M059J (cell line): ENCODE results near the gene TSPAN5. TPM values are rescaled to one million over a fixed set of nuclear protein-coding genes. Genes with fewer than 3 reads are reported as not detected.
A peak's percentile ranks its signal among the peaks of the same experiment; 100 is the strongest.

Experiments used
- DNase-seq: peaks from one replicate; pipeline ENCODE4 v3.0.0-alpha.2; 2012; ENCODE audit warnings: low read depth
- total RNA-seq: library from RNA; depleted of rRNA; stranded (reverse); fragments of >200 nt; shearing (Covaris generic); gene quantifications from 2 replicates; pipeline ENCODE4 v1.2.3, GENCODE V29; 2014

Gene TSPAN5
- total RNA-seq, 1 experiment from 2014 or later: 39.0 TPM

DNA sequence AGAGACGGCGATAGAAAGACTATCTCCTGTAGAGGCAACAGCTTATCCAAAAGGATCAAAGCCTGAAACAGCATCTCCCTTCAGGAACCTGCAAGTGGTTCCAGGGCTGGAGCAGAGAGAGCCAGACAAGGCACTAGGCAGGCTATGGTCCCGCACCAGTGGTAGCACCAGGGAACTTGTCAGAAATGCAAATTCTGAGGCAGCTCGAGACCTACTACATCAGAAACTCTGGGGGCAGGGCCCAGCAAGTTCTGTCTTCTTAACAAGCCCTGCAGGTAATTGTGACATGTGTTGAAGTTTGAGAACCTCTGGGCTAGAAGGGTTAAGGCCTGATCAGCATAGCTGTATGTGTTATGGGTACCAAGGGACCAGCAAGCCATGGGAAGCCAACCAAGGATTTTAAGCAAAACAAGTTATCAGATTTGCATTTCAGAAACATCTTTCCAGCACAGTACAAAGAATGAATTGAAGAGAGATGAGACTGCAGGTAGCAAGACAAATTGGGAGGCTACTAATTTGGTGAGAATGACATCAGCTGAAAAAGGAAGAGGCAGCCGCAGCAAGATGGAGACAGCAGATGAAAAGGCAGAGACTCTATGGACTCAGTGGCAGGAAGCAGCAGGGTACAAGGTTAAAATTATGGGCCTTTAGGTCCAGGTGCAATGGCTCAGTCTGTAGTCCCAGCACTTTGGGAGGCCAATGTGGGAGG, 139.7 kb downstream of the TSPAN5 start:
- no peak for DNase-seq

DNA sequence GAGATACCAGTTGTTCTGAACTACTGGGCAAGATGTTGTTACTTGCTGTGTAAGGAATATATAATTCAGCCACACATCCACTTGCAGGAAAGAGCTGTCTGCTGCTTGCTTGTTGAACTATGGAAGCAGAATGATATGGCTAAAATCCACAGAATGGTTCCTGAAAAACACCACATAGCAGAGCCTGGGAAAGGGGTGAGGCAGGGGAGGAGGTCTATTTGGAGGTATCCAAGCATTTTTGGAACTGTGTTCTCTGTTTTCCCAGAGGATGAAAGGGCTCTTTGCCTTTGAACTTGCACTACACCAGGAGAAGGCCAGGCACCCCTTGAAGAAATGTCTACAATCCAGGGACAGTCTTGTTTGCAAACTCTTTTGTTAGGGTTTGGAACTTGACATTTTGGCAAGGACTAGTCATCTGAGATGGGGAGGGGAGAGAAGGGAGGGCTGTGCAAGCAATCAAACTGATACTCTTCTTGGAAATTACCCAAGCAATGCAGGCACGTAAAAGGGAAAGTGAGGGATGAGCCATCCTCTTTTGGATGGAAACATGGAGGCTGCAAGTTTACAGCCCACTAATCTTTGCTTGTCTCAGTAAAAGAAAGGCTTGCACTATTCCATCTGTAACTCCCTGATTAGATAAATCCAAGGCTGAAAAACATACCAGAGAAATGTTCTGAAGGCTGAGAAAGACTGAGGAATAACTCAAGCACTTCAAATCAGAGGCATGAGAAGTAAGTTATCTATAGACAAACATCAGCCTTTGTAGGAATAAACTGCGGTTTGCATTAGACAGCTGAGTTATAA, 141.0 kb downstream of the TSPAN5 start:
- no peak for DNase-seq

DNA sequence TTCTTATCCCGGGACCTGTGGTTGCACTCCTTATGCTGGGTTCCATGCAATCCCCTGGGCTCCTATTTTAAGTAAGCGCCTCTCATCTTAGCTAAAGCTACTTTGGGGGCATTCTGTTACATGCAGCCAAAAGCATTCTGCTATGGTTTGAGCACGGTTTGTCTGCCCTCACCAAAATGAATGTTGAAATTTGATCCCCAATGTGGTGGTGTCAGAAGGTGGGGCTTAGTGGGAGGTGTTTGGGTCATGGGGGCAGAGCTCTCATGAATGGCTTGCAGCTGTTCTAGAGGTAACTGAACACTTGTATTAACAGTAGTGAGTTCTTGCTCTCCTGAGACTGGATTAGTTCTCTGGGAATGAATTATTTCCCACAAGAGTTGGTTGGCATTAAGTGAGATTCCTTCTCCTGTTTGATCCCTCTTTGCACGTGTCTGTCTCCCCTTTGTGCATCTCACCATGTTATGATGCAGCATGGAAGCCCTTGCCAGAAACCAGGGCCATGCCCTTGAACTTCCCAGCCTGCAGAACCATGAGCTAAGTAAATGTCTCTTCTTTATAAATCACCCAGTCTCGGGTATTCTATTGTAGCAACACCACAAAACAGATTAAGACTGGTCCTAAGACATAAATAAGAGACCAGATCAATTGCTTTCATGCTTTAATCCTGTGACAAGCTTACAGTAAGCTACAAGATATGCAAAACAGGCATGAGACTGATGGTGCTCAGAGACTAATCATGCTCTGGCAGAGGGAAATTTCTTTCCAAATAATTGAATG, 141.8 kb downstream of the TSPAN5 start:
- DNase-seq: peak; percentile 45

DNA sequence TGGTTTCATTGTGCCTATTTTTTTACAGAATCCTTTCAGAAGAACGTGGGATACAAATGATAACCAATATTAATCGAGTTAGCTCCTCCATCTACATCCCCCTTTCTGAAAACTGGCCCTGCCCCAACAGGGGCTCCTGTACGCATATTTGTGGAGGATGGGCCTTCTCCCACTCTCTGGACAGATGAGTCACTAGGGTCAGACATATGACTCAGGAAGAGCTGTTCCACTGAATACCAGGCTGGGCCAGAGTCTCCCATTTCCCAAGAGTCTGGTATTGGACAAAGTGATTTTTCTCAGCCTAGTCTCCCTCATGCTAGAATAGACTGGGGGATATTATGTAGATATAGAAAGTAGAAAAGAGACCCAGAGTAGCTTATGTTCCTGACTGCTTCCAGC, 142.4 kb downstream of the TSPAN5 start:
- DNase-seq: peak; percentile 84

DNA sequence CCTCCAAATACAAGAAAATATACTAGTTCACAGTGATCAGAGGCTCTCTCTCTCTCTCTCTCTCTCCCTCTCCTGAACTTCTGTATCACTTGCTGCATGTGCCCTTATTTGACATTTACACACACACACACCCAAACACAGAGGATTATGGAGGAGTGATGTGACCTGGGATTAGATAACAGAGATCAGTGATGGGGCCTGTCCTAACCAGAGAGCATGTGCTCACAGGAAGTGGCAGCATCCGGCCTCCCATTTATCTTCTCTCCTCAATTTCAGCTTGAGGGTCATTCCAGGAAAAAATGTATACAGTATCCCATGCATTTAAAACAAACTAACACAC, 143.0 kb downstream of the TSPAN5 start:
- DNase-seq: no peak

DNA sequence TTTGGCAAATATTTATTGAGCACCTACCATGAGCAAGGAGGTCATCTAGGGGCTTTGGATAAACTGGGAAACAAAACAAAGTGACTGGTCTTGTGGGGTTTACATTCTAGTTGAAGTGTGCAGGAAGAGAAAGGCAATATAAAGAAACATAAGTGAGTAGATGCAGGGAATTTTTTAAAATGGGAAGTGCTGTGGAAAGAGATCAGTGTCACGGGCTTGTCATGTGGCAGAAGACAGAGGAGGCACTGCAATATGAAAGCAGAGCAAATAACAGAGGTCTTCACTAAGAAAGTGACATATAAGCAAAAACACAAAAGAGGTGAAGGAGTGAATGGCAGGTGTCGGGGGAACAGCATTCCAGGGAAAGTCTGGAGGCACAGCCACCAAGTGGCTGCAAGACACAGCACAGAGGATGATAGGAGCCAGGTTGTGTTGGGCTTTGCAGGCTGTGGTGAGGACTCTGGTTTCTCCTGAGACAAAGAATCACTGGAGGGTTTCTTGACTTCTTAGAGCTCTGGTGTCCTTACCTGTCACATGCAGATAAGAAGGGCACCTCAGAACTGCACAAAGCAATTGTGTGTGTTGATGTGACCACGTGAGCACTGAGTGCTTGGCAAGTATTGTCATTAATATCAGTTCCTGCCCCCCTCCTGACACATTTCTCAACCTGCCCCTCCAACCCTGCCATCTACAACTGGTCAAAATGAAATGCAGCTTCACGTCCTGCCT, 143.5 kb downstream of the TSPAN5 start:
- DNase-seq: no peak

DNA sequence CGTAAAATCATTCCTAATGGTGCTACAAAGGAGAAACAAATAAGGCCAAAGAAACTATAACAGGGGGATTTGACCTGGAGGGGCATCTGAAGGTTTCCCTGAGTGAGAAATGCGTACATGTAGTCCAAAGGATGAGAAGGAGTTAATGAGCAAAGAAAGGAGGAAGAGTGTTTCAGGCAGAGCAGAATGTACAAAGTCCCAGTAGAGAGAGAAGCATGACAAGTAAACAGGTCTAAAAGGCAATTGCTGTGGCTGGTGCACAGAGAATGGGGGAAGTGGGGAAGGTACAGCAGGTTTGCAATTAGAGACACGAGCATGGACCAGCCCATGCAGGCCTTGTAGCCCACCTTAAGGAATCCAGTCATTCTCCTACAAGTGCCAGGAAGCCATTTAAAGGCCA, 145.5 kb downstream of the TSPAN5 start:
- DNase-seq: no peak

DNA sequence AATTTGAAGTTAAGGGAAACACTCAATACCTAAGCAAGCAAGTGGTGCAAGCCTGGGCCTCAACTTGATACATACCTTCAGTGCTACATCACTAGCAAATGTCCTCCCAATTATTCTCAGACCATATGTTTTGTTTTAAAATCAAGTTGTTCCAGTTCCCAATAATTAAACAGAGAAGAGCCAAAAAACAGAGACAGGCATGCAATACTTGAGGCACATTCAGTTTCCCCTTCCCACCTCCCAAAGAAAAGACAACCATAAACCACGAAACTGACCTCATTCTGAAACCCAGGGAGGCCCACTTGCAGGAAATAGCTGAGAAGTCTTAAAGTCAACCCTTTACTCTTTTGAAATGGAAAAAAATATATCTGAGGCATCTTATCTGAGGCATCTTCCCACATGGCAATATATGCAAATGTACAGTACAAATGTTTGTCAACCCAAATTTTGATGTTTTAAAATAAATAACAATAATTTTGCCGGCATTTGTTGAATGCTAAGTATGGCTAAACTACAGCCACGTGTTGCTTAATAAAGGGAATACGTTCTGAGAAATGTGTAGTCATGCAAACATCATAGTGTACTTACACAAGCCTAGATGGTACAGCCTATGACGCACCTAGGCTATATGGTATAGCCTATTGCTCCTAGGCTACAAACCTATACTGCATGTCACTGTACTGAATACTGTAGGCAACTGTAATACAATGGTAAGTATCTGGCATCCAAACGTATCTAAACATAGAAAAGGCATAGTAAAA, 147.5 kb downstream of the TSPAN5 start:
- peak; percentile 59 for DNase-seq

DNA sequence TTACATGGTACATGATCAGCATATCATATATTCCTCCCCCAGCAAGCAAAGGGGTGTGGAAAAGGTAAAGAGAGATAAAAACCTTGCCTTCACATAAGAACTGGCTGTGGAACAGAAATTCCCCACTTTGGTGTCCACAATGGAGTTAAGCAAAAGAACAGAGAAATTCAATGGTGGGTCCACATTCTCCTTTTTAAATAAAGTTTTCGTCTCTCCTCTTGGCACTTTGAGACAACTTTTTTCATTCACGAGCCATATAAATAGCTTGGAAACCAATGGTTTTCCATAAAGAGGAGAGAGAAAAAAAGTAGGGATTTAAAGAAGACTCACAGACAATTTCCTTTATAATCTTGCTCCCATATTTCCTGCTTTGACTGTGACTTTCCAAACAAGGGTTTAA, 148.1 kb downstream of the TSPAN5 start:
- DNase-seq: no peak

DNA sequence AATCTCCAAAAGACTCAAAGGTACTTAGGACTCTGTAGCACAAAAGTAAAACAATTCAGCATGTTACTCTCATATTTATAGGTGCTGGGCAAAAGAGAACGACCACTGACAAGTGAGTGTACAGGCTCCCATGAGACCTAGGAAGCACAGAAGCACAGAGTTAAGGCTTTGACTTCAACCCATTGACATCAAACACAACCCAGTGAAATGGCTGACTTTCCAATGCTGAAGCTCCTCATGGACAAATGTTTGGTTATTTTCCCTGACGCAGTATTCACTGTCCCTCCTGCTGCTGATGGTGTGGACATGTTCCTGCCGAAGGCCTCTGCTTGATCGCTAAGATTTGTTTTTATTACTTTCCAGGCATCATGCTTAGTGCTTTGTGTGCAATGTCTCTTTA, 148.7 kb downstream of the TSPAN5 start:
- DNase-seq: no peak

DNA sequence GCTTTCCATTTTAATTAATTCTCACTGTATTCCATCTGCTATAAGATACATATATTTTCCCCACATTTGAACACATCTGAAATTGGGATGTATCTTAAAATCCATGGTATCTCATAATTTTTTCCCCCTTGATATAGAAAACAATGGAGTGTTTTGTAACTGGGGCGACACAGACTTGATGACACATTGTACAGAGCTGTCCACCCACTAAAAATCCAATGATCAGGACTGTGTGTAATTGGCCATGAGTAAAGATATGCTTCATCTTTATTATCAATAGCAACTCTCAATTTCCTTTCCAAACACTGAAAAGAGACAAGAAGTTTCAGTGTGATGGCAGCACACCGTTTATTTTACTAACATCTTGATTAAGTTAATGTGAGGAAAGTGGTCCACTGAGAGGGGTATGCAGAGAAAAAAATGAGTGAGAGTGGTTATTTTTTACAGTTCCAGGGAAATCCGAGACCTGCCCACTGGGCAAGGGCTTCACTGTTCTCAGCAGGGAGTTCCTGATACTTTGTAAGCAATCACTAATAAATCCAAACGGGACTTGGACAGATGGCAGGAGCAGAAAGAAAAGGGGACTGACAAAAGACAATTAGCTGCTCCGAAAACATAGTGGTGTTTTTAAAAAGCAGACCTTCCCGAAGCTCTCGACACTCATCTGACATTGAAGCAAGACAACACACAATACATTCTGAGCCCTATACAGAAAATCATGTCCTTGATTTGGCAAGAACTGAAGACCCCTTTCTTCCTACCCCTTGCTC, 149.4 kb downstream of the TSPAN5 start:
- no peak for DNase-seq

DNA sequence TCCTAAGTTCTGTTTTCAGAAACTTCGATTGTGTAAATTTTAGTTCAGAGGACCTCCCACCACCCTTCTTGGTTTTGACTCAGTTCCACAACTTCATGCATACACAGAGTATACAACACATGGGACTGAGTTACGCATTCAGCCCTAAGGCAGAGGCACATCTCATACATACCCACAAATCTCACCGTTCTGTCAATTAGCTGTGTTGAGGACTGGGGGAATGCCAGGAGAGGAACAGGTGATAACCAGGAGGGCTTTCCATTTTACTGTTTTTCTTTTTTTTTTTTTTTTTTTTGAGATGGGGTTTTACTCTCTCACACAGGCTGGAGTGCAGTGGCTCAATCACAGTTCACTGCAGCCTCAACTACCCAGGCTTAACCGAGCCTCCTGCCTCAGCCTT, 150.2 kb downstream of the TSPAN5 start:
- no peak for DNase-seq

DNA sequence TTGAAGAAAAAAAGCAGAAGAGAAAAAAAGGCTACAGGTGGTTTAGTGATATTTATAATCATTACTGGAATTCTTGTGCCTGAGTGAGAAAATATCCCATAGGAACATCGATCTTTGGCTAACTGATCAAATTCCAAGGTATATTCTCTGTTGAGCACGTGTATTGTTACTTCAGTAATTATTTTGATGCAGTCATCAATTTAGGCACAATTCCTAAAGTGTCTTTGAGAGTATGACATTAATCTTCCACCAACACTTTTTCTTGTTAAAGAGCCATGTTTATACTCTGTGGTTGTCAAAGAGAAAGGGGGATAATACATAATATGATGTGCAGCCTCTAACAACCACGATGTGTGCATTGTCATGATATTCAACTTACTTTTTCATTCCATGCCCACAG, 151.1 kb downstream of the TSPAN5 start:
- DNase-seq: no peak

DNA sequence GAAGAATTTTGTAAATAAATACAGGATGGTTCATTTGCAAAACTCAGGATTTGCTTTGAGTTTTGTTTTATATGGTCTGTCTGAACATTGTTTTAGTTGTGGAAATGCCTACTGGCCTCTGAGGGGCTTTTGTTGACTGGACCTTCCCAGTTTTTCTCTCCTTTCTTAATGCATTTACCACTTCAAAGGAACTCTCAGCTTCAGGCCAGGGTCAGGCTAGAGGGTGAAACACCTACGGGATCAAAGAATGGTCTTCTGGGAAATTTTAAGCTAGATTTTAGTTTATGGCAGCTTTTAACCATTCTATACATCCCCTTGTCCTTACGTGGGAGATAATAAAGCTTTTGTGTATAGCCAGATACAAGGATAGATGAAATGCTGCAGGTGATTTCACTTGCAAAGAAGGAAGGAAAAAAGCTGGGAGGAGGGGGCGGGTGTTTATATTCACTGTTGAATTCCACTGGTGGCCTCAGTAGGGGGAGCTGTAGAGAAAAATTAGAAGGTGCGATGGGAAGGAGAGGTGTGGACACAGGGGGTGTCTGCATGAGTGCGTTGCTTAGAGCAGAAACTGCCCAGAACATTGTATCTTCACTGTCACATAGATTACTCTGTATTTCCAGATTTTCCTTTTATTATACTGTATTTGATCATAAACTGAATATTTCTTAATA, 151.8 kb downstream of the TSPAN5 start:
- DNase-seq: no peak

DNA sequence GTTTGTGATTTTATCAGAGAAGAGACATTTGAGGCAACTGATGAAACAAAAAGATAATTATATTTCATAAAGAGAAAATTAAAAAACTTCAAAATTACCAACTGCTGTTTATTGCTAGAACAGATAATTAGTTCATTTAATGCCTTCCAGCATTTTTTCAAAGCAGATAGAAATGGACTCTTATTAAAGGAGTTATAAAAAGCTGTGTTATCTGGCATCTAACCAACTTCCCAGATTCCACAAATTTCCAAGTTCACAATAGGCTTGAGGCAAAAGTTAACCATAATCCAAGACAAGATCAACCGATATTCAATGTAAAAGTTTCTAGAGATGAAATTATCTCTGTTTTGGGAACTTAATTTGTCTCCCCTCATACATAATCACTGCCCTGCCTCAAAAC, 152.4 kb downstream of the TSPAN5 start:
- DNase-seq: no peak

DNA sequence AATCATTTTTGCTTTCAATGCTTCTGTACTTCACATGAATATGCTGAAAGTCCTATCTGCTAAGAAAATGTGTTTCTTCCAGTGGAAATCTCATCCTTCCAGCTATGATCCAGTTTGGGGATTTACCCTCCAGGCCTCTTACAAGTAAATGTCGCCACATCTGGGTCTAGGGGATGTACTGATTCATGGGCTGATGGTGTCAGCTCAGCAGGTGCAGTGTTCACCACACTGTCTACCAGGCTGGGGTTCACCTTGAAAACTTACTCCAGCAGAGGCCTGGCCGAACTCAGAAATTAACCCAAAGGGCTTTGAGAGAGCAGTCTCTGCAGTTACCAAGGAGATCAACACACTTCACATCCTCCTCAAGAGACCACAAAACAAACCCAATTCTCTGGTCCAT, 154.3 kb downstream of the TSPAN5 start:
- no peak for DNase-seq

DNA sequence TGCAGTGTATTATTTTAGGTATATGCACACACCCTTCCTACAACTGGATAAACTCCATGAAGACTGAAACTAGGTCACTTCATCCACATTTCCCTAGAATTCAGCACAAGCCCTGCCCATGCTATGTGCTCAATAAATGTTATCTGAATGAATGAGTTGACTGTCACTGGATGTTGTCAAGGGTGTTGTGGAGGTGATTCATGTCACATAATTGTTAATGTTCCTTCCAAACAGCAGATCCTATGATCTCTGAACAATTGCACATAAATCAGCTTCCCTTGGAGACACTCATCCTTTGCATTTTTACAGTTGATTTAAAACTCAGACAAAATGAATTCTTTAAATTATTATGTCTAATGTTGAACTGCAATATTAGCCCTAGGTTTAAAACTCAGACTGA, 154.7 kb downstream of the TSPAN5 start:
- no peak for DNase-seq

DNA sequence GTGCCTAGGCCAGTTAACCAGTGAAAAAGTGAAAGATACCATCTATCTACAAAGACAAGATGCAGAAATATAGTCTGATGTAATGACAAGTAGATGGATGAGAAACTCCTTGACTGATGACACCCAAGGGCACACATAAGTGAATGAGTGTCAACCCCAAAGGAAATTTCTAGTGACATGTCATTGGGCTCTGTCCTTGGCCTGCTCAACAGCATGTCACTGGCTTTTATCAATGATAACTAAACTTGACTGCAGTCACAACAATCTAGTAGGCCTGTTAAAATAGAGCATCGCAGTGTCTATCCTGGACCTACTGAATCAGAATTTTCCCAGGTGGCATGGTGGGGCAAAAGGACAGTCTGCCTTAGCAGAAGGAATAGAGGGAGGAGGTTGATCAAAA, 155.8 kb downstream of the TSPAN5 start:
- DNase-seq: no peak

DNA sequence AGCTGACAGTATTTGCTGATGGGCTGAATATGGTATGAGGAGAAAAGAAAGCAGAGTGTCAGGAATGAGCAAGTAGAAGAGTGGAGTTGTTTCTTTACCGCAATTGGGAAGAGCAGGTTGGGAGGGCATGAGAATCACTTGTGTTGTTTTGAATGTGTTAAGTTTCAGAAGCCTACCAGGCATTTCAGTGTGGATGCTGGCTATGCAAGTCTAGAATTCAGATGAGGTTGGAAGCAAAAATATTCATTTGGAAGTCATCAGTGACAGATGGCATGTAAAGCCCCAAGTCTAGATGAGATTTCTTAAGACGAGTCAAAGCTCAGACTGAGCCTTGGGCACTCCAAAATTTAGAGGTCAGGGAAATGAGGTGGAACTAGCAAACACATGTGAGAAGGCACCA, 156.4 kb downstream of the TSPAN5 start:
- no peak for DNase-seq

DNA sequence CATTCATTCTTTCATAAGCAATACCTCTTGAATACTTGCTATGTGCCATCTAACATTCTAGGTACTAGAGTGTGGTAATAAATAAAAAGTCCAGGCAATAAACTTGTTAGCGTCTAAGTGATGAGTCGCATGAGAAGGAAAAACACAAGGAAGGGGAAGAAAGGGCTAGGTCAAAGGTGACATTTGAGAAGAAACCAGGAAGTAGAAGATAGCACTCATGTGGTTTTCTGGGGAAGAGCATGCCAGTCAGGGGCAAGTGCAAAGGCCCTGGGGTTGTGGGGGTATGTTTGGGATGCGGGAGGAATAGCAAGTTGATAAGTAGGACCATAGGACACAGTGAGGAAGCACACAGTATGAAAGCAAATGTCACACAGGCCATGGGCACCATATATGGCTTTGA, 157.0 kb downstream of the TSPAN5 start:
- DNase-seq: peak; percentile 60
